Glutamatergic neuron (in vitro differentiated cells): ENCODE measurements around the gene IL31RA. TPM values are rescaled to one million over a fixed set of nuclear protein-coding genes. Genes with fewer than 3 reads are reported as not detected.

Source experiments
- DNase-seq: peaks from one replicate; pipeline ENCODE4 v3.0.0; 2022
- H3K27ac Mint-ChIP-seq: one replicate; pipeline ENCODE4 v1.8.0; 2020; ENCODE audit warnings: mild to moderate bottlenecking, mixed read lengths, inconsistent platforms; ENCODE audit not compliant: unreplicated experiment
- H3K27me3 Mint-ChIP-seq: one replicate; pipeline ENCODE4 v1.8.0; 2020; ENCODE audit warnings: mild to moderate bottlenecking, moderate library complexity, mixed read lengths, inconsistent platforms; ENCODE audit not compliant: unreplicated experiment
- H3K36me3 Mint-ChIP-seq: one replicate; pipeline ENCODE4 v1.8.0; 2020; ENCODE audit warnings: mild to moderate bottlenecking, mixed read lengths, inconsistent platforms; ENCODE audit not compliant: unreplicated experiment
- H3K4me1 Mint-ChIP-seq: one replicate; pipeline ENCODE4 v1.8.0; 2020; ENCODE audit warnings: mild to moderate bottlenecking, low read depth, mixed read lengths, inconsistent platforms; ENCODE audit not compliant: unreplicated experiment
- H3K4me3 Mint-ChIP-seq: one replicate; pipeline ENCODE4 v1.8.0; 2020; ENCODE audit warnings: mild to moderate bottlenecking, mixed read lengths, inconsistent platforms; ENCODE audit not compliant: unreplicated experiment
- H3K9me3 Mint-ChIP-seq: one replicate; pipeline ENCODE4 v1.8.0; 2020; ENCODE audit warnings: mild to moderate bottlenecking, moderate library complexity, mixed read lengths, inconsistent platforms; ENCODE audit not compliant: unreplicated experiment
- CTCF ChIP-seq: fragments of 200-600 bp; sonication (generic); IDR thresholded peaks from one replicate; pipeline ENCODE4 v1.5.0; 2021; ENCODE audit not compliant: partially characterized antibody, unreplicated experiment
- total RNA-seq: library from RNA; stranded (reverse); fragmentation: NEBNext Ultra II Directional; extraction: Animal tissue kit (Norgen Biotek cat#: 25700); gene quantifications from one replicate; pipeline ENCODE4 v1.2.1, GENCODE V29; 2021; ENCODE audit not compliant: unreplicated experiment

The IL31RA gene
- total RNA-seq, 1 donor from 2014 or later = not detected

DNA sequence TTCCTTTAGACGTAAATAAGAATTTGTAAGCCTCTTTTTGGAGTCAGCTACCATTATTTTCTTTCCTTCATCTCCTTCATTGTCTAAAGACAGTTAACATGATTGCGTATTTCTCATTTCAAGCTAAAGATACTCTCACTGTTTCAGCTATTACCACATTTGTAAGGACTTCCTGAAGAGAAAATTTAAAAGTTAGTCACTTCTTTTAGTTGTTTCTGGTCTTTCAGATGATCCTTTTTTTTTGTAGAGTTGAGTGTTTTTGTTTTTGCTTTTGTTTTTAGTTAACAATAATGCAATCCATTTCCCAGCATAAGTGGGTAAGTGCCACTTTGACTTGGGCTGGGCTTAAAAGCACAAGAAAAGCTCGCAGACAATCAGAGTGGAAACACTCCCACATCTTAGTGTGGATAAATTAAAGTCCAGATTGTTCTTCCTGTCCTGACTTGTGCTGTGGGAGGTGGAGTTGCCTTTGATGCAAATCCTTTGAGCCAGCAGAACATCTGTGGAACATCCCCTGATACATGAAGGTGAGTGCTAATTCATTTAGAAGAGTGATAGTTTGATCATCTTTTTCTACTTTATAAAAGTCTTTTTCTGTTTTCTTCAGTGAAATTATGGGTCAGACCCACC lies 2.0 kb downstream of the IL31RA start:
- H3K4me3 Mint-ChIP-seq = no peak overlapping the region
- no peak overlapping the region for H3K27ac Mint-ChIP-seq
- H3K36me3 Mint-ChIP-seq = no peaks in the 10 kb centered on the region
- TF ChIP-seq CTCF = no peak
- H3K9me3 Mint-ChIP-seq = no peaks in the 10 kb centered on the region
- H3K4me1 Mint-ChIP-seq = no peaks in the 10 kb centered on the region
- no peak for DNase-seq
- no peaks in the 10 kb centered on the region for H3K27me3 Mint-ChIP-seq

DNA sequence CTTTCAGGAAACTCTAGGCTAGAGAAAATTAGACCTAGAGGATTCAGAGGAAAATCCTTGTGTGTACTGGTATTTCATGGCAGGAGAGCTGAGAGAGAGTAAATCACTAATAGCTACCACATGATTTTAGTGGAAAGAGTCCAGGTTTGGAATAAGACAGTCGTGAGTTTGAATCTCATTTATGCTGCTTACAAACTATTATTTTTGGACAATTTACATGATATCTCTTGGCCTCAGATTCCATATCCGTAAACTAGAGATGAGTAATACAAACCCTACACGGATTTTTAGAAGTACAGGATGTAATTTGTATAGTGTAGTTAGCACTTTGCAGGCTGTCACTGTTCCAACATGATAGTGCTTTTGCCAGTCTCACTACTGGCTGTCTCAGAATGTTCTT lies 2.7 kb downstream of the IL31RA start:
- no peak for TF ChIP-seq CTCF
- Mint-ChIP-seq H3K27ac (no peak overlapping the region), H3K4me3 (no peak overlapping the region), H3K4me1 (no peaks in the 10 kb centered on the region), H3K9me3 (no peaks in the 10 kb centered on the region), H3K27me3 (no peaks in the 10 kb centered on the region), H3K36me3 (no peaks in the 10 kb centered on the region)
- DNase-seq = no peak

DNA sequence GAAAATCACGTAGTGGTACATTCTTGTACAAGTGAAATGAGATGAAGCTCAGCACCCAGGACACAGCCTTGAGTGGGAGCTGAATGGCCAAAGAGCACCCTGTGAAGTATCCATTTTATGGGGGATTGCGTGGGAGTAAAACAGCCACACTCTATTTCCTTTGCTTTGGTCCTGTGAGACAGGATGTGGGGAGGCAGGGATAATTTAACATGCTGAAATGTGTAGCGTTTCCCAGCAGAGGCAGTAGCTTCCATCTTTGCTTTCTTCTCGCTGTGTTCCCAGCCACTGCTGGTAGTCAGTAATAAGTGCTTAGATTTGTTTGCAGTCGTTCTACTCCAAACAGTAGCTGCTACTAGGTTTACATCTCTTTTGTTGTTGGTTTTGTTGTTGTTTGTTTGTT lies 4.4 kb downstream of the IL31RA start:
- Mint-ChIP-seq H3K9me3 (no peaks in the 10 kb centered on the region), H3K4me3 (no peak overlapping the region), H3K27ac (no peak overlapping the region), H3K36me3 (no peaks in the 10 kb centered on the region), H3K4me1 (no peaks in the 10 kb centered on the region), H3K27me3 (no peaks in the 10 kb centered on the region)
- no peak for DNase-seq
- TF ChIP-seq CTCF = no peak

GRCh38 chr5:55856516-55857246 lies 5.5 kb downstream of the IL31RA start:
- DNase-seq = no peak
- Mint-ChIP-seq H3K9me3 (no peaks in the 10 kb centered on the region), H3K27me3 (no peaks in the 10 kb centered on the region), H3K4me3 (no peak overlapping the region), H3K36me3 (peaks cover 3% of the 10 kb centered on the region), H3K4me1 (no peaks in the 10 kb centered on the region), H3K27ac (no peak overlapping the region)
- TF ChIP-seq CTCF = no peak

GRCh38 chr5:55857247-55857640 lies 6.1 kb downstream of the IL31RA start:
- Mint-ChIP-seq H3K9me3 (no peaks in the 10 kb centered on the region), H3K4me3 (no peak overlapping the region)
- no peak for TF ChIP-seq CTCF

More at GRCh38 chr5:55857247-55857640, 6.1 kb downstream of the IL31RA start:
- Mint-ChIP-seq H3K4me1 (no peaks in the 10 kb centered on the region), H3K27me3 (no peaks in the 10 kb centered on the region), H3K36me3 (peaks cover 5% of the 10 kb centered on the region), H3K27ac (no peak overlapping the region)
- DNase-seq = no peak
